T-cell (primary cell): ENCODE data around the gene OSBPL6. TPM values are rescaled to one million over a fixed set of nuclear protein-coding genes. Genes with fewer than 3 reads are reported as not detected.
"Not testable (repeated sequence)": the region's sequence is repeated elsewhere in the genome, so short reads cannot be mapped to it uniquely, and the experiment has no call there.

ENCODE experiments used
- ATAC-seq, 4 experiments: fragments of 200-7000 bp in 3 of 4; fragments of 150-1000 bp in 1 of 4; cut with Tn5 transposase; replicated peaks in 1 of 4; 1 replicate in 3 of 4; 2 replicates in 1 of 4; pipeline ENCODE4 v1.10.0; 2021; ENCODE audit warnings: moderate library complexity in 3 of 4, mild to moderate bottlenecking in 2 of 4, moderate number of reproducible peaks in 1 of 4
- CTCF ChIA-PET, 2 donors: fragments of 300-600 bp; sonication (Branson Sonifier 250); formaldehyde crosslinking; loops; one replicate each; lab custom pipeline; 2022; ENCODE audit warnings: antibody characterized with exemption in 2 of 2; lab: Charles Lee
- POLR2A ChIA-PET, 2 donors: fragments of 300-600 bp; sonication (Branson Sonifier 250); formaldehyde crosslinking; loops; one replicate each; lab custom pipeline; 2022; ENCODE audit warnings: antibody characterized with exemption in 2 of 2; lab: Charles Lee
- DNase-seq, 35 experiments: peaks; one replicate each; pipeline versions ENCODE4 v3.0.0 to v3.0.0-alpha.2; 2013 to 2023
- H3K27ac ChIP-seq: one replicate; pipeline ENCODE4 v1.5.1; 2013; ENCODE audit warnings: low read length
- H3K27me3 ChIP-seq, 2 experiments: replicated peaks in 1 of 2; 1 replicate in 1 of 2; 2 replicates in 1 of 2; pipeline versions ENCODE4 v1.6.1 to v1.7.0; 2013; ENCODE audit warnings: low read length in 1 of 2, mixed read lengths in 1 of 2; ENCODE audit not compliant: control insufficient read depth in 2 of 2, insufficient read depth in 2 of 2; ENCODE audit errors: extremely low read depth in 1 of 2
- H3K36me3 ChIP-seq, 2 donors: 1 replicate in 1 of 2; 2 replicates in 1 of 2; pipeline versions ENCODE4 v1.6.1 to v1.7.0; 2013; ENCODE audit warnings: low read length in 1 of 2; ENCODE audit not compliant: control insufficient read depth in 2 of 2, insufficient read depth in 1 of 2; ENCODE audit errors: extremely low read depth in 1 of 2
- H3K4me1 ChIP-seq, 2 experiments: 1 replicate in 1 of 2; 2 replicates in 1 of 2; pipeline versions ENCODE4 v1.6.1 to v1.7.0; 2013; ENCODE audit warnings: low read length in 2 of 2, mixed read lengths in 1 of 2; ENCODE audit not compliant: insufficient read depth in 2 of 2, control insufficient read depth in 1 of 2; ENCODE audit errors: extremely low read depth in 1 of 2
- H3K4me3 ChIP-seq, 2 donors: 1 replicate in 1 of 2; 2 replicates in 1 of 2; pipeline versions ENCODE4 v1.5.1 to v1.7.0; 2013; ENCODE audit warnings: mild to moderate bottlenecking in 2 of 2, low read length in 1 of 2, moderate library complexity in 1 of 2; ENCODE audit not compliant: control insufficient read depth in 1 of 2; ENCODE audit errors: extremely low read depth in 1 of 2
- H3K9me3 ChIP-seq: 2 replicates; pipeline ENCODE4 v1.7.0; 2013
- H3K27ac Mint-ChIP-seq, 2 donors: one replicate each; pipeline ENCODE4 v1.8.0; 2020 to 2021; ENCODE audit warnings: mild to moderate bottlenecking in 2 of 2, mixed read lengths in 2 of 2
- H3K27me3 Mint-ChIP-seq, 2 donors: one replicate each; pipeline ENCODE4 v1.8.0; 2021 to 2022; ENCODE audit warnings: mixed read lengths in 2 of 2
- H3K36me3 Mint-ChIP-seq: one replicate; pipeline ENCODE4 v1.8.0; 2021; ENCODE audit warnings: mixed read lengths
- H3K4me1 Mint-ChIP-seq, 3 donors: one replicate each; pipeline ENCODE4 v1.8.0; 2020 to 2022; ENCODE audit warnings: mixed read lengths in 3 of 3, mild to moderate bottlenecking in 1 of 3
- H3K4me3 Mint-ChIP-seq, 3 donors: one replicate each; pipeline ENCODE4 v1.8.0; 2020 to 2022; ENCODE audit warnings: mild to moderate bottlenecking in 3 of 3, mixed read lengths in 3 of 3, moderate library complexity in 3 of 3
- H3K9me3 Mint-ChIP-seq, 3 donors: one replicate each; pipeline ENCODE4 v1.8.0; 2020 to 2022; ENCODE audit warnings: mixed read lengths in 3 of 3
- whole genome bisulfite sequencing: methylation state at CpG from one replicate; pipeline ENCODE4 v1.1.5; 2013; ENCODE audit warnings: missing lambda C conversion rate; ENCODE audit not compliant: insufficient coverage; 5-methylcytosine and 5-hydroxymethylcytosine counted together
- total RNA-seq, 35 experiments: library from RNA in 6 of 35; stranded (reverse) in 6 of 35; fragments of 120-200 nt in 1 of 35; gene quantifications; one replicate each; pipeline versions ENCODE4 v1.2.1 to v1.2.4 and lab custom pipeline; 2013 to 2026

Gene OSBPL6
- total RNA-seq, 5 donors from 2014 or later (not counting 1 experiment from before 2014, with no cell fraction given): 0.08 to 0.41 (median 0.26) TPM

DNA sequence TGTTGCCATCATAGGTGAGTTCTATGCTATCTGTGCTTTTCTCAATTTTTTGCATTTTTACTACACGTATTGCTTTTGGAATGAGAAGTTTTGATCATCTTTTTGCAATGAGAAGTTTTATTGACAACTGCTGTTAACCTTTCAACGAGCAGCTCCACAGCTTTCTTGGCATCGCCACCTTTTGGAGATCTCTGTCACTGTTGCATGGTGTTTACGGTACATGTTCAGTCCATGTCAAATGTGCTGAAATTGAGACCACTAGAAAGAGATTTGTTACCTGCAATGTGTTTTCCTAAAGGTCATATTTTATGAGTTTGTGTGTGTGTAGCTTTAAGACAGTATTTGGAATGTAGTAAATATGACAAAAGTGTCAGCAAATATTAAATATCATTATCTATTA is 120.8 kb downstream of the OSBPL6 start:
- Mint-ChIP-seq H3K27ac (no peak overlapping the region), H3K4me1 (no peaks in the 10 kb centered on the region), H3K36me3 (no peaks in the 10 kb centered on the region), H3K4me3 (no peak overlapping the region), H3K27me3 (peaks cover 13 to 21% of the 10 kb centered on the region in 2 donors), H3K9me3 (peaks cover 0 to 7% (median 0%) of the 10 kb centered on the region in 3 donors)
- ATAC-seq (no peak), DNase-seq (no peak)
- H3K27me3 ChIP-seq: peaks cover 0 to 2% of the 10 kb centered on the region in 2 experiments
- H3K27ac ChIP-seq: no peak overlapping the region
- 86% methylated on average over 2 of the region's 4 CpGs for WGBS
- no peak overlapping the region for H3K4me3 ChIP-seq
- POLR2A ChIA-PET: no interaction called here
- H3K4me1 ChIP-seq: no peaks in the 10 kb centered on the region
- no peaks in the 10 kb centered on the region for H3K36me3 ChIP-seq
- H3K9me3 ChIP-seq: no peaks in the 10 kb centered on the region
- CTCF ChIA-PET: interaction anchor here in 1 of 2 donors (0.6 kb wide), 1 partner anchor 203 kb away, joined by 3 read pairs; no protein-coding TSS in a partner anchor

DNA sequence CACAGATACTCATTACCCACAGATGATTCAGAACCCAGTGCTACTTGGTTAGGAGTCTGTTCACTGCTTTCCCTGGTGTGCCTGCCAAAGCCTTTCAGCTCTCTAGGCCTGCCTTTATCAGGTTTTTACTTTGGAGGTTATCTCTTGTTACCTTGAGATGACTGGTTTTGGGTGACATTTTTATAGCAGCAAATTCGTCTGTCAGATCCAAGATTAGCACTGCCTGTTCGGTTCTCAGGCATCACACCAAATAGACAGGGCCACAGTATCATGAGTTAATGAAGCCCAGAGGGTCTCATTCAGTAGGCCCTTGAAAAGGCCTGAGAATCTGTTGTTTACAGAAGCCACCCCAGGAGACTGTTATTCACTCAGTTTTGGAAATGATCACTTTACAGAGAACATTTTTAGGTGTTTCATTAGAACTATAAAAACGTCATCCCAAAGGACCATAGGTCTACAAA is 121.2 kb downstream of the OSBPL6 start:
- Mint-ChIP-seq H3K4me3 (no peak overlapping the region), H3K36me3 (no peaks in the 10 kb centered on the region), H3K27ac (no peak overlapping the region), H3K4me1 (no peaks in the 10 kb centered on the region), H3K9me3 (peaks cover 0 to 7% (median 0%) of the 10 kb centered on the region in 3 donors), H3K27me3 (peaks cover 13 to 20% of the 10 kb centered on the region in 2 donors)
- H3K4me3 ChIP-seq: no peak overlapping the region
- no peak for DNase-seq
- H3K27me3 ChIP-seq: peaks cover 0 to 2% of the 10 kb centered on the region in 2 experiments
- H3K27ac ChIP-seq: no peak overlapping the region
- H3K9me3 ChIP-seq: no peaks in the 10 kb centered on the region
- WGBS: no CpG with 5 or more reads among the region's 3 CpGs
- no peak for ATAC-seq
- no peaks in the 10 kb centered on the region for H3K4me1 ChIP-seq
- CTCF ChIA-PET: interaction anchor here in 1 of 2 donors (0.6 kb wide), 1 partner anchor 204 kb away, joined by 3 read pairs; no protein-coding TSS in a partner anchor
- POLR2A ChIA-PET: no interaction called here
- H3K36me3 ChIP-seq: no peaks in the 10 kb centered on the region

DNA sequence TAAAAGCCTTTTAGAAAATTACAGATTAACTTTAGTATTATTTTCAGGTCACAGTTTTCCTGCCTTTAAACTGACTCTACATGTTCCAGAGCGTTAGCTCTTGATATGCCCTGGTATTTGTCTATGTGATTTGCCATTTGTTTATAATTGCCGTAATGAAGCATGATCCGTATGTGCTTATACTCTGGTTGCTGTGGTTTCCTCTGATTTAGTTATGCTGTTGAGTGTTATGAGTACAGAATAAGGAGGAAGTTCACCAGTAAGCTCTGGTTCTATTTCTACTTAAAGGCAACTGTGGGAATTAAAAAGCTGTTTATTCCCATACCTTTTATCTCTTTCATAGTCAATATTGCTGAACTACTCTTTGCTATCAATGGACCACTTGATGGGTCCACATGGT is 123.5 kb downstream of the OSBPL6 start:
- Mint-ChIP-seq H3K9me3 (no peaks in the 10 kb centered on the region), H3K4me1 (no peaks in the 10 kb centered on the region), H3K27me3 (peaks cover 5 to 16% of the 10 kb centered on the region in 2 donors), H3K36me3 (no peaks in the 10 kb centered on the region), H3K4me3 (no peak overlapping the region), H3K27ac (no peak overlapping the region)
- no peak overlapping the region for H3K27ac ChIP-seq
- ChIA-PET CTCF (interaction anchor here in 1 of 2 donors (0.7 kb wide), 1 partner anchor 1531 kb away, joined by 5 read pairs; no protein-coding TSS in a partner anchor), POLR2A (no interaction called here)
- peaks cover 0 to 2% of the 10 kb centered on the region in 2 experiments for H3K27me3 ChIP-seq
- 20% methylated on average over 1 of the region's 3 CpGs for WGBS
- H3K36me3 ChIP-seq: no peaks in the 10 kb centered on the region
- ATAC-seq: no peak
- no peaks in the 10 kb centered on the region for H3K9me3 ChIP-seq
- H3K4me1 ChIP-seq: no peaks in the 10 kb centered on the region
- H3K4me3 ChIP-seq: no peak overlapping the region
- DNase-seq: no peak

- no peak overlapping the region for H3K4me3 Mint-ChIP-seq
- no peak for ATAC-seq
- Histone ChIP-seq H3K27ac (no peak overlapping the region), H3K9me3 (no peaks in the 10 kb centered on the region), H3K4me3 (no peak overlapping the region), H3K36me3 (no peaks in the 10 kb centered on the region), H3K27me3 (peaks cover 0 to 5% of the 10 kb centered on the region in 2 experiments), H3K4me1 (no peaks in the 10 kb centered on the region)
- no peak for DNase-seq
- H3K9me3 Mint-ChIP-seq: no peaks in the 10 kb centered on the region
- H3K4me1 Mint-ChIP-seq: no peaks in the 10 kb centered on the region
- POLR2A ChIA-PET: no interaction called here
- no peak overlapping the region for H3K27ac Mint-ChIP-seq
- no CpG with 5 or more reads among the region's 4 CpGs for WGBS
- no peaks in the 10 kb centered on the region for H3K36me3 Mint-ChIP-seq
- H3K27me3 Mint-ChIP-seq: peaks cover 18 to 25% of the 10 kb centered on the region in 2 donors
- CTCF ChIA-PET: interaction anchor here (0.6 kb wide), 2 partner anchors 63 to 174 kb away, joined by 3 to 7 read pairs; no protein-coding TSS in a partner anchor
Measured at GRCh38 chr2:178320011-178320585, 125.8 kb downstream of the OSBPL6 start.

DNA sequence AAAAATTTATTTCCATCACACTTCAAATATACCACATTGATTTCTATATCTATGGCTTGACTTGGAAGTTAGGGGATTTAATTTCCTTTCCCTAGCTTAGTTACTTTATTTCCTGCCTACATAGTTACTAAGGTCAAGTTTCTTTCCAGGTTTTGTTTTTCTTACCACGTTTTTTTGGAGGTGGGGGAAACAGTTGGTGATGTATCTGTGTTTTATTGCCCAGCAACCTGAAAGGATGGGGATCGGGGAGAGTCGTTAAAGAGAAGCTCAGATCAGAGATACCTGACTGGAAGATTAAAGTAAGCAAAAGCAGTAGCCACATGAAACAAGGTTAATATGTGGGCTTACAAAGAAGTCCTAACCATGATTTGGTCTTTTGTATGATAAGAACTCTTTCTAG is 127.8 kb downstream of the OSBPL6 start:
- H3K4me1 ChIP-seq: no peaks in the 10 kb centered on the region
- peaks cover 0 to 5% of the 10 kb centered on the region in 2 experiments for H3K27me3 ChIP-seq
- H3K36me3 ChIP-seq: no peaks in the 10 kb centered on the region
- POLR2A ChIA-PET: interaction anchor here in 1 of 2 donors (0.6 kb wide), 2 partner anchors 119 to 830 kb away, joined by 3 to 4 read pairs; no protein-coding TSS in a partner anchor
- no peaks in the 10 kb centered on the region for H3K4me1 Mint-ChIP-seq
- no peak overlapping the region for H3K27ac Mint-ChIP-seq
- no peaks in the 10 kb centered on the region for H3K36me3 Mint-ChIP-seq
- 20% methylated on average over 1 of the region's 3 CpGs for WGBS
- CTCF ChIA-PET: interaction anchor here in 1 of 2 donors (0.6 kb wide), 1 partner anchor 809 kb away, joined by 3 read pairs; no protein-coding TSS in a partner anchor
- DNase-seq (no peak), ATAC-seq (no peak)
- H3K27ac ChIP-seq: no peak overlapping the region
- H3K9me3 Mint-ChIP-seq: no peaks in the 10 kb centered on the region
- no peak overlapping the region for H3K4me3 Mint-ChIP-seq
- H3K9me3 ChIP-seq: no peaks in the 10 kb centered on the region
- no peak overlapping the region for H3K4me3 ChIP-seq
- peaks cover 26 to 30% of the 10 kb centered on the region in 2 donors for H3K27me3 Mint-ChIP-seq

GRCh38 chr2:178323331-178323730 is 129.0 kb downstream of the OSBPL6 start:
- peaks cover 26 to 30% of the 10 kb centered on the region in 2 donors for H3K27me3 Mint-ChIP-seq
- H3K9me3 Mint-ChIP-seq, CTCF ChIA-PET, POLR2A ChIA-PET, H3K36me3 Mint-ChIP-seq, H3K27ac Mint-ChIP-seq, H3K4me3 Mint-ChIP-seq, H3K27me3 ChIP-seq, H3K27ac ChIP-seq, H3K4me1 Mint-ChIP-seq, H3K4me1 ChIP-seq, H3K36me3 ChIP-seq, H3K9me3 ChIP-seq, H3K4me3 ChIP-seq, ATAC-seq, DNase-seq: not testable (repeated sequence)
- WGBS: 82% methylated on average over 4 of the region's 6 CpGs
